Subcutaneous abdominal adipose tissue (tissue), 5 donors: ENCODE measurements around the gene ZCCHC24.

Experiments used
- H3K27ac ChIP-seq: one replicate; pipeline ENCODE4 v1.7.0; 2013; ENCODE audit warnings: low read depth, mild to moderate bottlenecking, inconsistent platforms, low read length, moderate library complexity
- H3K27me3 ChIP-seq, 5 donors: one replicate each; pipeline ENCODE4 v1.7.0; 2013; ENCODE audit warnings: low read length in 5 of 5, inconsistent platforms in 1 of 5; ENCODE audit not compliant: control insufficient read depth in 5 of 5, insufficient read depth in 4 of 5
- H3K36me3 ChIP-seq, 5 donors: one replicate each; pipeline ENCODE4 v1.7.0; 2013; ENCODE audit warnings: low read length in 5 of 5; ENCODE audit not compliant: control insufficient read depth in 5 of 5, insufficient read depth in 5 of 5
- H3K4me1 ChIP-seq, 5 donors: one replicate each; pipeline ENCODE4 v1.7.0; 2013; ENCODE audit warnings: low read length in 5 of 5, mild to moderate bottlenecking in 3 of 5, moderate library complexity in 1 of 5; ENCODE audit not compliant: control insufficient read depth in 5 of 5, insufficient read depth in 5 of 5
- H3K4me3 ChIP-seq, 5 donors: one replicate each; pipeline ENCODE4 v1.7.0; 2013; ENCODE audit warnings: low read length in 5 of 5, low read depth in 1 of 5
- H3K9ac ChIP-seq, 5 donors: one replicate each; pipeline ENCODE4 v1.7.0; 2013; ENCODE audit warnings: low read length in 5 of 5, mild to moderate bottlenecking in 4 of 5, moderate library complexity in 3 of 5
- H3K9me3 ChIP-seq, 5 donors: one replicate each; pipeline ENCODE4 v1.7.0; 2013; ENCODE audit warnings: low read length in 5 of 5; ENCODE audit not compliant: control insufficient read depth in 5 of 5
- donor health status: healthy.
- donor health status: healthy.
- donor health status: healthy.
- donor health status: healthy.
- donor health status: healthy.

ZCCHC24 gene

GRCh38 chr10:79350407-79351154 lies 94.8 kb downstream of the ZCCHC24 start:
- Histone ChIP-seq H3K36me3 (peaks cover 2 to 62% (median 58%) of the 10 kb centered on the region in 5 donors), H3K9me3 (no peaks in the 10 kb centered on the region), H3K27me3 (no peaks in the 10 kb centered on the region), H3K4me1 (peaks cover 6 to 43% (median 35%) of the 10 kb centered on the region in 5 donors), H3K9ac (no peak overlapping the region), H3K4me3 (no peak overlapping the region), H3K27ac (no peak overlapping the region)

- Histone ChIP-seq H3K4me3 (peak overlapping the region in 1 of 5 donors; percentile 22), H3K27ac (peak overlapping the region; percentile 94), H3K9me3 (no peaks in the 10 kb centered on the region), H3K27me3 (no peaks in the 10 kb centered on the region), H3K4me1 (peaks cover 6 to 50% (median 42%) of the 10 kb centered on the region in 5 donors), H3K36me3 (peaks cover 2 to 58% (median 55%) of the 10 kb centered on the region in 5 donors), H3K9ac (peak overlapping the region in 1 of 5 donors; percentile 90)
These were observed 95.5 kb downstream of the ZCCHC24 start for GRCh38 chr10:79349766-79350406.

GRCh38 chr10:79349072-79349491 lies 96.3 kb downstream of the ZCCHC24 start:
- peak overlapping the region; percentile 68 to 78 (median 71) for H3K4me3 ChIP-seq
- peak overlapping the region in 4 of 5 donors; percentile 77 to 97 (median 88) for H3K9ac ChIP-seq
- H3K27ac ChIP-seq, result peak overlapping the region; percentile 94
- H3K9me3 ChIP-seq, result no peaks in the 10 kb centered on the region
- H3K27me3 ChIP-seq, result no peaks in the 10 kb centered on the region
- peaks cover 0 to 50% (median 47%) of the 10 kb centered on the region in 5 donors for H3K36me3 ChIP-seq
- H3K4me1 ChIP-seq, result peaks cover 6 to 54% (median 44%) of the 10 kb centered on the region in 5 donors

GRCh38 chr10:79348640-79348988 lies 96.8 kb downstream of the ZCCHC24 start:
- no peaks in the 10 kb centered on the region for H3K9me3 ChIP-seq
- H3K36me3 ChIP-seq, result peaks cover 0 to 45% (median 42%) of the 10 kb centered on the region in 5 donors
- no peaks in the 10 kb centered on the region for H3K27me3 ChIP-seq
- peak overlapping the region; percentile 77 to 97 (median 89) for H3K9ac ChIP-seq
- H3K27ac ChIP-seq, result peak overlapping the region; percentile 94
- peak overlapping the region; percentile 68 to 78 (median 71) for H3K4me3 ChIP-seq
- peaks cover 6 to 54% (median 44%) of the 10 kb centered on the region in 5 donors for H3K4me1 ChIP-seq

GRCh38 chr10:79347894-79348639 lies 97.4 kb downstream of the ZCCHC24 start:
- Histone ChIP-seq H3K27ac (peak overlapping the region; percentile 94), H3K27me3 (no peaks in the 10 kb centered on the region), H3K36me3 (peaks cover 0 to 40% (median 37%) of the 10 kb centered on the region in 5 donors), H3K4me1 (peaks cover 6 to 54% (median 48%) of the 10 kb centered on the region in 5 donors), H3K9me3 (no peaks in the 10 kb centered on the region), H3K4me3 (peak overlapping the region; percentile 68 to 78 (median 71)), H3K9ac (peak overlapping the region; percentile 77 to 97 (median 89))

- peaks cover 0 to 33% (median 30%) of the 10 kb centered on the region in 5 donors for H3K36me3 ChIP-seq
- peak within 1 kb of the TSS; percentile 94 for H3K27ac ChIP-seq
- peaks cover 6 to 57% (median 51%) of the 10 kb centered on the region in 5 donors for H3K4me1 ChIP-seq
- no peaks in the 10 kb centered on the region for H3K9me3 ChIP-seq
- peak within 1 kb of the TSS; percentile 68 to 78 (median 71) for H3K4me3 ChIP-seq
- H3K27me3 ChIP-seq, result no peaks in the 10 kb centered on the region
- H3K9ac ChIP-seq, result peak within 1 kb of the TSS; percentile 77 to 97 (median 89)
These were observed 98.1 kb downstream of the ZCCHC24 start, which contains the start of gene PPIF for GRCh38 chr10:79347226-79347893. TSS of gene PPIF (plus strand) at chr10:79347469. CDS start at chr10:79347549, 80 bp downstream.

GRCh38 chr10:79346388-79347225 lies 98.8 kb downstream of the ZCCHC24 start:
- Histone ChIP-seq H3K9me3 (no peaks in the 10 kb centered on the region), H3K36me3 (peaks cover 0 to 25% (median 22%) of the 10 kb centered on the region in 5 donors), H3K27me3 (no peaks in the 10 kb centered on the region), H3K4me1 (peaks cover 6 to 55% (median 51%) of the 10 kb centered on the region in 5 donors), H3K4me3 (peak overlapping the region in 1 of 5 donors; percentile 17), H3K27ac (no peak overlapping the region), H3K9ac (peak overlapping the region in 2 of 5 donors; percentile 1 to 45)

GRCh38 chr10:79346012-79346340 lies 99.4 kb downstream of the ZCCHC24 start:
- Histone ChIP-seq H3K9ac (peak overlapping the region in 1 of 5 donors; percentile 45), H3K9me3 (no peaks in the 10 kb centered on the region), H3K4me1 (peaks cover 6 to 55% (median 51%) of the 10 kb centered on the region in 5 donors), H3K36me3 (peaks cover 0 to 20% (median 18%) of the 10 kb centered on the region in 5 donors), H3K27ac (peak overlapping the region; percentile 24), H3K4me3 (no peak overlapping the region), H3K27me3 (no peaks in the 10 kb centered on the region)
